Ishikawa (cell line): Measurements from ENCODE around the gene KCNB1.

Source experiments
- CEBPB ChIP-seq: IDR thresholded peaks from 2 replicates; pipeline ENCODE4 v1.6.1; 2012
- EGR1 ChIP-seq: IDR thresholded peaks from 2 replicates; pipeline ENCODE4 v1.6.1; 2012
- EP300 ChIP-seq: IDR thresholded peaks from 2 replicates; pipeline ENCODE4 v1.6.1; 2012; ENCODE audit warnings: borderline replicate concordance
- RAD21 ChIP-seq: IDR thresholded peaks from 2 replicates; pipeline ENCODE4 v1.6.1; 2012; ENCODE audit warnings: low read depth
- TCF12 ChIP-seq: IDR thresholded peaks from 2 replicates; pipeline ENCODE4 v1.6.1; 2012; ENCODE audit warnings: low read depth
- TF ChIP-seq, protein P1 (sequence below): IDR thresholded peaks from 2 replicates; pipeline ENCODE4 v1.6.1; 2012

- TF ChIP-seq RAD21 (no peak), CEBPB (no peak), EGR1 (no peak), TCF12 (no peak), EP300 (no peak)
- TF ChIP-seq, protein P1, sequence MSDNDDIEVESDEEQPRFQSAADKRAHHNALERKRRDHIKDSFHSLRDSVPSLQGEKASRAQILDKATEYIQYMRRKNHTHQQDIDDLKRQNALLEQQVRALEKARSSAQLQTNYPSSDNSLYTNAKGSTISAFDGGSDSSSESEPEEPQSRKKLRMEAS: no peak
Measured at GRCh38 chr20:49479785-49480184, 2.7 kb downstream of the KCNB1 start.
